ENCODE measurements around the gene ARID1A.
"Not testable (repeated sequence)": the region's sequence is repeated elsewhere in the genome, so short reads cannot be mapped to it uniquely, and the experiment has no call there.

Gene ARID1A

GRCh38 chr1:26697978-26698849, 2.4 kb downstream of the ARID1A start:
- peak; percentile 90 for DNase-seq

- DNase-seq: no peak
Measured at GRCh38 chr1:26700711-26701110, 4.9 kb downstream of the ARID1A start.

DNA sequence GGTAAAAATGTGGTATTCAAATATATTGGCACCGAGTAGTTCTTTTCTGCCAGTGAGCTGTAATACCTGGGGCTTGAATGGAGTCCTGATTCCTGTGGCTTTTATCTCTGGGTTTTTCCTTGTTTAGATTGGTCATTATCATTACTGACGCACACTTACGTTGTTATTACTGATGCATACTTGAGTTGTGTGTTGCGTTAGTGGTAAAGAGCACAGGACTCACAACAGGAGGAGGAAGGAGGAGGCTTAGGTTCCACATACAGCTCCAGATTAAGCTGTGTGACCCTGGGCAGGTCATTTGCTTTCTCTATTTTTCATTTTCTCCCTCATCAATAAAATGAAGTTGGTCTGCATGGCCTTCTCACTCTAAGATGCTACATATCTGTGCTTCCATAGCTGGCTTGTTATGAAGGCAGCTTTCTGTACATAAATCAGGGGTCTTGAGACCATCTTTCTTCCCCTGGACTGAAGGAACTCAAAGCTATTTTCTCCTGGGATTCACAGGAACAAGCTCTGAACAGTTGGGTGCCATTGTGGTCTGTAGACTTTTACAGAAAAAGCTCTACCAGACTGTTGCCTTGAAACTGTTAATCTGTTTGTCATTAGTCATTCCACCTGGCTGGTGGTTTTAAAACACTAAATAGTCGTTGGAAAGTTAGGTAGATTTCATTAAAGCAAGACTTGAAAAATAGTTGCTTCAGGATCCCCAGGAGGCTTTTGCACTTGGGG, 5.6 kb downstream of the ARID1A start:
- DNase-seq: no peak

DNA sequence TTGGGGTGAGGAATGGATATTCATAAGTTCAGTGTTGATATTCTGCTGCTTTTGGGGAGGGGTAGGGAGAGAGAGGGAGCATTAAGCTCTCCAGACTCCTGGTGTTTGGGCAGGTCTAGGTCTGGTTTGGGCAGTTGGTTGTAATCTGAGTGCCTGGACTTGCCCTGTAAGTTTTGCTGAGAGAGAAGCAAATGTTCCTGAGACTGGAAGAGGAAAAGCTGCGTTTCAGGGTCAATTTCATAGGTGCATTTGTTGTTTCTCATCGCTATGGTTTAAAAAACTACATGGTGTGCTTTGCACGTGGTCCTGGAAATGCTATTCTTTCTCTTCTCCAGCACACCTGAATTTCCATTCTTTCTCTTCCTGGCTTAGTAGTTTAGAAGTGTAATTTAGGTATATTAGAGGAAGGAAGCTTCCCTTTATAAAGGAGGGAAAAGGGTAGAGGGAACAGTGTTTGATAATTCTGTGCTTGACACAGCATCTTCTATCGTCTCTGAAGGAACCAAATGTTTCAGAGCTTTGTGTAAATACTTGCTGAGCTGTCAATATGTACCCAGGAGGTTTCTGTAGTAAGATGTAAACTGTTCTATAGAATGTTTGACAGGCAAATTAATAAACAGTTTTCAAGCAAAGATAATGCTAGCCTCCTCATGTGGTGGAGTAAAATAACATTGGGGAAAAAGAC, 6.3 kb downstream of the ARID1A start:
- no peak for DNase-seq

GRCh38 chr1:26702680-26703038, 6.8 kb downstream of the ARID1A start:
- no peak for DNase-seq

- DNase-seq: no peak
Measured at GRCh38 chr1:26703478-26703877, 7.7 kb downstream of the ARID1A start.

GRCh38 chr1:26704629-26705028, 8.8 kb downstream of the ARID1A start:
- DNase-seq: no peak

- DNase-seq: not testable (repeated sequence)
Measured at GRCh38 chr1:26705227-26705626, 9.4 kb downstream of the ARID1A start.

GRCh38 chr1:26705788-26706311, 10.0 kb downstream of the ARID1A start:
- DNase-seq: no peak

DNA sequence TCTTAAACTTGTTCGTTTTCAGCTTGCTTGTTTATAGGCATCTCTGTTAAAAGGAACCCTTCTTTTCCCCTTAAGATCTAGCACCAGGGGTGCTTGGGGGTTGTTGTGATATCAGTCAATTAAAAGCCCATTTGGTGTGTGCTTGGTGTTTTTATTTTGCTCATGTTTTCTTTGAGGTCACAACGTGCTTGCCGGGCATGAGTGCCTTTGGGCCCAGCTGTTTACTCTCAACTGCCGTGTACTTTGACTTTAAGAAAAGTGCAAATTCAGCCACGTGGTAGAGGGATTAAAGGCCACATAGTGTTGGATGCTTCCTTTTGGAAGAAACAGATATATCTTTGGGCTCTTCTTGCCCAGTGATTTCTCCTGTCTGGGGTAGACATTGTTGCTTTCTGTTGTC, 10.5 kb downstream of the ARID1A start:
- no peak for DNase-seq

DNA sequence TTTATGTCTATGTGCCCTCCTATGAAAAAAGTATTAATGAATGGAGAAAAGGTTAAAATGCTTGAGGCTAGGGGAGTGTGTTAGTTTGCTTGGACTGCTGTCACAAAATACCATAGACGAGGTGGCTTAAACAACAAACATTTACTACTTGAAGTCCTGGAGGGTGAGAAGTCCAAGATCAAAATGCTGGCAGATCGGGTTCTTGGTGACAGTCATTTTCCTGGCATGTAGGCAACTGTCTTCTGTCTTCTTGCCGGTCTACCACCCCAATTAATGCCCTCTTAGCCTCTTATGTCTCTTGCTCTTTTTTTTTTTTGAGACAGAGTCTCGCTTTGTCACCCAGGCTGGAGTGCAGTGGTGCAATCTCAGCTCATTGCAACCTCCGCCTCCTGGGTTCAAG, 15.0 kb downstream of the ARID1A start:
- no peak for DNase-seq

- no peak for DNase-seq
Measured at GRCh38 chr1:26711777-26712176, 16.0 kb downstream of the ARID1A start.

DNA sequence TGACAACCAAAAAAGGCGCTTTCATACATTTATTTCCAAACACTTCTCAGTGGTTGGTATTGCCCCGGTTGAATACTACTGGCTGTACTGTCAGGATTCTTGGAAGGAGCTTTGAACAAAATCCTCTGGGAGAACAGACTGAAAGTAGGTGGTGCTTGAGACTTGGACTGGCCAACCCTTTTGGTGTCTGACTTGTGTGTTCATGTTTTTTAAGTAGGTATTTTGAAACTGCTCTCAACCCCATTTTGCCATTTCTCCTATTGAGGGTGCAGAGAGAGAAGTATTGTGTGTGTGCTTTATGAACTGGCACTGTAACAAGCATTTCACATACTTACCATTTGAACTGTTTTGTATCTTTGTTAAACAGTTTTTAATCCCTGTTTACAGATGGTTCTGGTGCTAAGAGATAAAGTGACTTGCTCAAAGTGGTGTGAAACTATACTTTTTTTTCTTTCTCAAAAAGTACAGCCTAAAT, 21.2 kb downstream of the ARID1A start:
- no peak for DNase-seq

GRCh38 chr1:26719205-26719604, 23.4 kb downstream of the ARID1A start:
- DNase-seq: no peak

DNA sequence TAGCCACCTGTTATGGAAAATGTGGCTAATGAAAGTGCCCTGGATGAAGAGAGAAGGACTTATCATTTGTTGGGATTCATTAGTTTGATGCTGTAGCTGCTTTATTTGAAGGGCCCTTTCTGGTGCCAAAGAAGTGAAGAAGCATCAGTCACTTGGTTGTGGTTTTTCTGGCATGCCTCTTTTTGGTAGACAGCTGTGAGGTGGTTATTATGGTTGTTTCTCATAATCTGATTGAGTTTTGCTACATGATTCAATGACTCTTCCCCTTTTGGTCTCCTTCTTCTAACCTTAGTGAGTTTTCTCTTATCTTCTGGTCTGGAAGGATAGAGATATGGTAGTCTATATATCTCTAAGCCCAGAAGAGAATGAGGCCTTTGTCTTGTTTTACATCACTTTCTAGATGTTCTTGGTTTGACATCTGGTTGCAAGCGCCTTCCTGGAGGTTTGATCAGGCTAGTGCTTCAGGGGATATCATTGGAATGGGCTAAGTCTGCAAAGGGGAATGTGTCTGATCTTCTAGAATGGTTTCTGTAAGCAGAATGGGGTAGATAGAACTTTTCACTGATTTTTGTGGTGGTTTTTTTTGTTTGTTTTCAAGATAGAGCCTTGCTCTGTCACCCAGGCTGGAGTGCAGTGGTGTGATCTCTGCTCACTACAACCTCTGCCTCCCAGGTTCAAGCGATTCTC, 26.0 kb downstream of the ARID1A start:
- DNase-seq: no peak

GRCh38 chr1:26723013-26723991, 27.5 kb downstream of the ARID1A start:
- peak; percentile 99 for DNase-seq

DNA sequence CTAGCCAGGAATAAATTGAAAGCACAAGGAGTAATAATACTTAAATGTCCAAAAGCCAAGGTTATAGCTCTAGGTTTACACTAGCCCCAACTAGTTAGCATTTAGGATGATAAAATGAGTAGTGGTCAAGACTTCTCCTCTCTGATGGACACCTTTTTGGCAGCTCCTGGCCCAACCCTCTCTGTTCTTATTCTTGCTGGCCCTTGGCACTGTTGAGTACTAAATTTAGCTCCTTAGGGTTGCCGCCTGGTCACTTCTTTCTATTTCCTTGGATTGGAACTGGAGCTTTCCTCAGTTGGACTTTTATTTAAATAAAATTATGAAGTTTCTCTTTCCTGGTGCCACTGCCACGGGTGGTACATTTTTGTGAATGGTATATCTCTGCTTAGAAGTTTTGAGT, 28.3 kb downstream of the ARID1A start:
- no peak for DNase-seq

DNA sequence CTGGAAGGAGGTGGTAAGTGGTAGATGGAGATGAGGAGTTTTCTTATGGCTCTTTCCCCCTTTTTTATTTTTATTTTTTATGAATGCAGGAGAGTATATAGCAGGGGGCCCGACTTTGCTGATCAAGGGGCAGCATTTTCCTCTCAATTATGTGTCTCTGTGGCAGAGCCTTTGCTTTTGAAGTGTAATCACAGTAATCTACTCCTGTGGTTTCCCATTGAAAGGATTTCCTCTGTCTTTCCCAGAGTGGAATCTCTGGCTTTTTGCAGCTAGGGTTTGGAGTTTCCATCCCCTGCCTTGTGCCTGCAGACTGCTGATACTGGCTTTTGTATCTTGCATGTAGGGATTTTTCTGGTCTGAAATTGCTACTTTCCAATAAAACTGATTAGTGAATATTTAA, 29.1 kb downstream of the ARID1A start:
- DNase-seq: no peak

GRCh38 chr1:26725904-26726303, 30.1 kb downstream of the ARID1A start:
- not testable (repeated sequence) for DNase-seq

DNA sequence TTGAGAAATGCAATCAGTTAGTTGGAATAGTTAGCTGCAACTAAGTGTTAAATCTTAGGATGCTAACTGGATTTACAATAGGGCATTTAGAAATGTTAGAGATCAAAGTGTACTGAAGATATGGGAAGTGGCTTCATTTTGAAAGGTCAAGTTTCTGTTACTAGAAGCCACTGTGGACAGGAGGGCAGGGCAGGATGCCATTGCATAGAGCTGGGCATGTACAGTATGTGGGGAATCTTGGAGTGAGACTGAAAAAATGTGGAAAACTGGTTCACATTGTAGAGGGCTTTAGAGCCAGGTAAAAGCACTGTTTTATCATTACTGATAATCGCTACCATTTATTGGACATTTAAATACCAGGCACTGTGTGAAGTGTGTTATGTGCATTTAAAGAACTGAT, 31.0 kb downstream of the ARID1A start:
- DNase-seq: no peak

GRCh38 chr1:26727476-26727875, 31.7 kb downstream of the ARID1A start:
- DNase-seq: no peak

GRCh38 chr1:26728645-26729044, 32.8 kb downstream of the ARID1A start:
- no peak for DNase-seq
